Measurements from ENCODE around the gene PRIMA1. TPM values are rescaled to one million over a fixed set of nuclear protein-coding genes. Genes with fewer than 3 reads are reported as not detected.

The PRIMA1 gene
- total and polyA plus RNA-seq, 9 of the 15 experiments (the other 6 are each of a cell fraction or from before 2014, with no cell fraction given): not detected

DNA sequence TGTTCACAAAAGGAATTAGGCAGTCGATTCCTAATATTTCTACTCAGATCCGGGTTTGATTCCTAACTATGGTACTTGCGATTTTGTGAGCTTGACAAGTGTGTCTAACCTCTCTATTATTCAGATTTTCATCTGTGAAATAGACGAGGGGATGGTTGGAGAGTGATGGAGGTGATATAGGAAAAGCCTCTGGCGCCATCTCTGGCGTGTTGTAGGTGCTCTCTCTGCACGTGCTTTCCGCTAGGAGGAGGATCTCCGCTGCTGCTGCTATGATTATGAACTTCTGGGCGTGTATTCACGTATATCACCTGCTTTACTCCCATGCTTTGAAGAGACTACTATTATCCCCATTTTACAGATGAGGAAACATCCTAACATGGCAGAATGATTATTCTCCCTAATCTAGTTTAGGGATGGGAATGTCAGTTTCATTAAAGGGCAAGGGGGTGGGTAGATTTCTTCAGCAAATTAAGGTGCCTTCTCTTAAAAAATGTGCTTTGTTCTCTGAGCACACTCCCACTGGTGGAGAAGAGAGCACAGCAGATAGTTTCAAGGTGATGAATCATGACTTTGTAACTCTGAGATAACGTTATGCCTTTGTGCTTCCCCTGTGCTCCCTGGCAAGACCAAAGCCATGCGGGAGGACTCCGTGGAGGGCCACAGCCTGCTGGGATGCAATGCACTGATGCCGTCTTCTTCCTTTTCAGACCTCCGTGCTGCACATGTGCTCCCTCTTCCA is 97.1 kb downstream of the PRIMA1 start:
- no peak overlapping the region for H2AFZ ChIP-seq (ENCODE audit: low read depth, low read length)
- H3K9ac ChIP-seq (ENCODE audit: insufficient read depth in 1 of 2, low read depth in 2 of 2, low read length in 2 of 2): no peak overlapping the region
- H3K4me2 ChIP-seq (ENCODE audit: insufficient read depth, low read length): no peak overlapping the region
- no peak overlapping the region for H3K27ac ChIP-seq (ENCODE audit: extremely low read depth, low read depth, low read length)
- ATAC-seq: peak; percentile 71; the same call in 2 of the 3 replicates
- ChIA-PET POLR2A (interaction anchor here (0.6 kb wide), 1 partner anchor 58 kb away, joined by 4 read pairs; no protein-coding TSS in a partner anchor), CTCF (ENCODE audit: low intra/inter-chr PET ratio) (no interaction called here)
- WGBS (ENCODE audit: insufficient coverage, low coverage, missing lambda C conversion rate): 2% methylated on average over 15 of the region's 16 CpGs
- no peaks in the 10 kb centered on the region for H3K9me1 ChIP-seq (ENCODE audit: control insufficient read depth, insufficient read depth, low read length)
- intact Hi-C loops (cut with micrococcal nuclease) (no loop called here), in situ Hi-C loops (cut with MboI) (no loop called here)
- TF ChIP-seq, protein P1, sequence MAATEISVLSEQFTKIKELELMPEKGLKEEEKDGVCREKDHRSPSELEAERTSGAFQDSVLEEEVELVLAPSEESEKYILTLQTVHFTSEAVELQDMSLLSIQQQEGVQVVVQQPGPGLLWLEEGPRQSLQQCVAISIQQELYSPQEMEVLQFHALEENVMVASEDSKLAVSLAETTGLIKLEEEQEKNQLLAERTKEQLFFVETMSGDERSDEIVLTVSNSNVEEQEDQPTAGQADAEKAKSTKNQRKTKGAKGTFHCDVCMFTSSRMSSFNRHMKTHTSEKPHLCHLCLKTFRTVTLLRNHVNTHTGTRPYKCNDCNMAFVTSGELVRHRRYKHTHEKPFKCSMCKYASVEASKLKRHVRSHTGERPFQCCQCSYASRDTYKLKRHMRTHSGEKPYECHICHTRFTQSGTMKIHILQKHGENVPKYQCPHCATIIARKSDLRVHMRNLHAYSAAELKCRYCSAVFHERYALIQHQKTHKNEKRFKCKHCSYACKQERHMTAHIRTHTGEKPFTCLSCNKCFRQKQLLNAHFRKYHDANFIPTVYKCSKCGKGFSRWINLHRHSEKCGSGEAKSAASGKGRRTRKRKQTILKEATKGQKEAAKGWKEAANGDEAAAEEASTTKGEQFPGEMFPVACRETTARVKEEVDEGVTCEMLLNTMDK (IDR thresholded peaks at IDR 0.05; ENCODE audit: borderline replicate concordance, insufficient read depth, low read depth, low read length, poor library complexity, severe bottlenecking): peak; percentile 40
- TF ChIP-seq, protein P2, sequence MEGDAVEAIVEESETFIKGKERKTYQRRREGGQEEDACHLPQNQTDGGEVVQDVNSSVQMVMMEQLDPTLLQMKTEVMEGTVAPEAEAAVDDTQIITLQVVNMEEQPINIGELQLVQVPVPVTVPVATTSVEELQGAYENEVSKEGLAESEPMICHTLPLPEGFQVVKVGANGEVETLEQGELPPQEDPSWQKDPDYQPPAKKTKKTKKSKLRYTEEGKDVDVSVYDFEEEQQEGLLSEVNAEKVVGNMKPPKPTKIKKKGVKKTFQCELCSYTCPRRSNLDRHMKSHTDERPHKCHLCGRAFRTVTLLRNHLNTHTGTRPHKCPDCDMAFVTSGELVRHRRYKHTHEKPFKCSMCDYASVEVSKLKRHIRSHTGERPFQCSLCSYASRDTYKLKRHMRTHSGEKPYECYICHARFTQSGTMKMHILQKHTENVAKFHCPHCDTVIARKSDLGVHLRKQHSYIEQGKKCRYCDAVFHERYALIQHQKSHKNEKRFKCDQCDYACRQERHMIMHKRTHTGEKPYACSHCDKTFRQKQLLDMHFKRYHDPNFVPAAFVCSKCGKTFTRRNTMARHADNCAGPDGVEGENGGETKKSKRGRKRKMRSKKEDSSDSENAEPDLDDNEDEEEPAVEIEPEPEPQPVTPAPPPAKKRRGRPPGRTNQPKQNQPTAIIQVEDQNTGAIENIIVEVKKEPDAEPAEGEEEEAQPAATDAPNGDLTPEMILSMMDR (IDR thresholded peaks at IDR 0.05 in 2 of 3, conservative IDR thresholded peaks at IDR 0.05 in 1 of 3; ENCODE audit: insufficient read depth in 2 of 3, low read depth in 1 of 3, low read length in 3 of 3): peak in 2 of 3 experiments; percentile 38 to 69; a peak in 5 of 6 replicates
- TF ChIP-seq, protein P3, sequence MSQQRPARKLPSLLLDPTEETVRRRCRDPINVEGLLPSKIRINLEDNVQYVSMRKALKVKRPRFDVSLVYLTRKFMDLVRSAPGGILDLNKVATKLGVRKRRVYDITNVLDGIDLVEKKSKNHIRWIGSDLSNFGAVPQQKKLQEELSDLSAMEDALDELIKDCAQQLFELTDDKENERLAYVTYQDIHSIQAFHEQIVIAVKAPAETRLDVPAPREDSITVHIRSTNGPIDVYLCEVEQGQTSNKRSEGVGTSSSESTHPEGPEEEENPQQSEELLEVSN (IDR thresholded peaks at IDR 0.05; ENCODE audit: borderline replicate concordance in 1 of 2, extremely low read depth in 1 of 2, insufficient read depth in 1 of 2, insufficient read length in 1 of 2, low read depth in 1 of 2, low read length in 1 of 2, poor library complexity in 1 of 2, severe bottlenecking in 1 of 2): peak in 1 of 2 experiments; percentile 45
- no peak for TF ChIP-seq XRCC3 (IDR thresholded peaks at IDR 0.05)
- TF ChIP-seq CHD1 (IDR thresholded peaks at IDR 0.05; ENCODE audit: low read length): no peak
- peak; percentile 84 for TF ChIP-seq BHLHE40 (IDR thresholded peaks at IDR 0.05; ENCODE audit: low read length)
- no peaks in the 10 kb centered on the region for H3K79me2 ChIP-seq (ENCODE audit: control insufficient read depth, insufficient read depth, low read length)
- no peaks in the 10 kb centered on the region for H3K4me1 ChIP-seq (replicated peaks in 1 of 2; ENCODE audit: control insufficient read depth in 2 of 2, insufficient read depth in 2 of 2, low read length in 2 of 2)
- H3K27me3 ChIP-seq (ENCODE audit: control insufficient read depth in 2 of 2, insufficient read depth in 2 of 2, low read length in 2 of 2): no peaks in the 10 kb centered on the region; a peak in 2 of 5 replicates
- no TSS peak for BruUV-seq (replicated peaks)
- DNase-seq (ENCODE audit: extremely low read depth in 1 of 4, low spot score in 3 of 4): peak in 1 of 4 experiments; percentile 5
- H3K4me3 ChIP-seq: no peak overlapping the region
- H3K36me3 ChIP-seq (ENCODE audit: control insufficient read depth, insufficient read depth, low read length): no peaks in the 10 kb centered on the region
- H3K9me3 ChIP-seq (replicated peaks; ENCODE audit: control insufficient read depth, insufficient read depth, low read depth, low read length): no peaks in the 10 kb centered on the region
- H4K20me1 ChIP-seq (replicated peaks; ENCODE audit: control insufficient read depth, insufficient read depth, low read length): no peaks in the 10 kb centered on the region
- FAIRE-seq: no peak
